ENCODE measurements around the gene FUNDC1. TPM values are rescaled to one million over a fixed set of nuclear protein-coding genes. Genes with fewer than 3 reads are reported as not detected.
A peak's percentile ranks its signal among the peaks of the same experiment; 100 is the strongest.
"Not testable (repeated sequence)": the region's sequence is repeated elsewhere in the genome, so short reads cannot be mapped to it uniquely, and the experiment has no call there.

The FUNDC1 gene
- total and polyA plus RNA-seq, 3 donors from 2014 or later, result 21.0 to 23.1 (median 21.9) TPM

- 68 to 80% methylated on average over 2 of the region's 2 CpGs for WGBS, 2 donors
- H3K9me3 ChIP-seq, result no peaks in the 10 kb centered on the region
- H3K4me3 ChIP-seq, result no peak overlapping the region
- H3K27ac ChIP-seq, result no peak overlapping the region
- TF ChIP-seq POLR2A (IDR thresholded peaks at IDR 0.05) (no peak), CTCF (IDR thresholded peaks at IDR 0.05) (no peak)
- intact Hi-C loops (cut with DNase I; ENCODE audit: low total_unique reads), result no loop called here
- no peaks in the 10 kb centered on the region for H3K36me3 ChIP-seq (ENCODE audit: low read depth, missing control alignments)
- DNase-seq, result peak; percentile 14
- H3K27me3 ChIP-seq, result no peaks in the 10 kb centered on the region
- H3K4me1 ChIP-seq, result no peaks in the 10 kb centered on the region
Measured at GRCh38 chrX:44570522-44570921, 27.9 kb upstream of the FUNDC1 start.

GRCh38 chrX:44569122-44569521 lies 26.5 kb upstream of the FUNDC1 start:
- no peak for TF ChIP-seq CTCF (IDR thresholded peaks at IDR 0.05)
- TF ChIP-seq POLR2A (IDR thresholded peaks at IDR 0.05), result no peak
- 93 to 100% methylated on average over 1 of the region's 1 CpG for WGBS, 2 donors
- Histone ChIP-seq H3K36me3 (ENCODE audit: low read depth, missing control alignments) (no peaks in the 10 kb centered on the region), H3K4me3 (no peak overlapping the region), H3K4me1 (no peaks in the 10 kb centered on the region), H3K27me3 (no peaks in the 10 kb centered on the region), H3K9me3 (no peaks in the 10 kb centered on the region), H3K27ac (no peak overlapping the region)
- intact Hi-C loops (cut with DNase I; ENCODE audit: low total_unique reads), result no loop called here
- no peak for DNase-seq

DNA sequence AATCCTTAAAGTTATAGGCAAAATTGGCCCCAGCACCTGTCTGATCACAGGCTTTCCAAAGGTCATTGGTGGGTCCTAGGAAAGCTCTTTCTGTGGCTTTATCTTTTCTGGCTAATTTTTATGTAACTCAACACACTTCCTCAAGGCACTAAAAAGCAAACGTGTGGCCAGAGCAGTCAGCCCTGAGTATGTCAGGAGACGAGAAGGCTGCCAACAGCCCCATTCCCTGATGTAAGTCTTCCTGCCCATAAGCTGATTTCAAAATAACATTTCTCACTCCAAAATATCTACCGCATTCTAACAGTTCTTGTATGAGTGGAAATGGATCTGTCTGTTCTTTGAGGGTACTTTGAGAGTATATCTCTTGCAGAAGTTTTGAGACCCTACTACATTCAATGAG lies 25.5 kb upstream of the FUNDC1 start:
- no peaks in the 10 kb centered on the region for H3K27me3 ChIP-seq
- no peaks in the 10 kb centered on the region for H3K4me1 ChIP-seq
- TF ChIP-seq CTCF (IDR thresholded peaks at IDR 0.05) (no peak), POLR2A (IDR thresholded peaks at IDR 0.05) (no peak)
- no peaks in the 10 kb centered on the region for H3K9me3 ChIP-seq
- WGBS, 2 donors, result 67 to 79% methylated on average over 3 of the region's 3 CpGs
- no peak for DNase-seq
- no peak overlapping the region for H3K27ac ChIP-seq
- H3K4me3 ChIP-seq, result no peak overlapping the region
- intact Hi-C loops (cut with DNase I; ENCODE audit: low total_unique reads), result no loop called here
- H3K36me3 ChIP-seq (ENCODE audit: low read depth, missing control alignments), result no peaks in the 10 kb centered on the region

DNA sequence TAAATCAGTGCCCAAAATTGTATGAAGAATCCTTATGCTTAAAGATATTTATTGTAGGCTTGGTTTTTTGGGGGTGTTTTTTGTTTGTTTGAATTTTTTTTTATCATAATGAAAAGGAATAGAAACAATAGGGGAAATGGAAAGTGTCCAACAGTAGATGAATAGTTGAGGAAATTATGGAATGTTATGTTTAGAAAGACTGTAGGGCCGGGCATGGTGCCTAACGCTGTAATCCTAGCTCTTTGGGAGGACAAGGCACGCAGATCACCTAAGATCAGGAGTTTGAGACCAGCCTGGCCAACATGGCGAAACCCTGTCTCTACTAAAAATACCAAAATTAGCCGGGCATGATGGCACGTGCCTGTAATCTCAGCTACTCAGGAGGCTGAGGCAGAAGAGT lies 19.2 kb upstream of the FUNDC1 start:
- H3K36me3 ChIP-seq (ENCODE audit: low read depth, missing control alignments); H3K27me3 ChIP-seq; DNase-seq; H3K27ac ChIP-seq; H3K4me3 ChIP-seq; H3K4me1 ChIP-seq; H3K9me3 ChIP-seq; intact Hi-C loops (cut with DNase I; ENCODE audit: low total_unique reads): not testable (repeated sequence)
- WGBS, 2 donors, result 65 to 85% methylated on average over 6 of the region's 6 CpGs

DNA sequence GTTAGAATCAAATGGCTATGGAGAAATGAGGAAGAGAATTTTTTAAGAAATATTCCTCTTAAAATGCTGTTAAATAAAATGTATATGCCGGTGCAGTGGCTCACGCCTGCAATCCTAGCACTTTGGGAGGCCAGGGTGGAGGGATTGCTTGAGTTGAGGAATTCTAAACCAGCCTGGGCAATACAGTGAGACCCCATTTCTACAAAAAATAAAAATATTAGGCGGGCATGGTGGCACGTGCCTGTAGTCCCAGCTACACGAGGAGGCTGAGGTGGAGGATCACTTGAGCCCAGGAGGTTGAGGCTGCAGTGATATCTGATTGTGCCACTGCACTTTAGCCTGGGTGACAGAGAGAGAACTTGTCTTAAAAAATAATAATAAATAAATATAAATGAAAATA lies 7.9 kb upstream of the FUNDC1 start:
- Histone ChIP-seq H3K4me1 (no peaks in the 10 kb centered on the region), H3K27ac (no peak overlapping the region), H3K36me3 (ENCODE audit: low read depth, missing control alignments) (no peaks in the 10 kb centered on the region), H3K4me3 (no peak overlapping the region), H3K9me3 (no peaks in the 10 kb centered on the region), H3K27me3 (no peaks in the 10 kb centered on the region)
- WGBS, 2 donors, result 94 to 97% methylated on average over 5 of the region's 5 CpGs
- intact Hi-C loops (cut with DNase I; ENCODE audit: low total_unique reads), result no loop called here
- TF ChIP-seq POLR2A (IDR thresholded peaks at IDR 0.05) (no peak), CTCF (IDR thresholded peaks at IDR 0.05) (no peak)
- no peak for DNase-seq

DNA sequence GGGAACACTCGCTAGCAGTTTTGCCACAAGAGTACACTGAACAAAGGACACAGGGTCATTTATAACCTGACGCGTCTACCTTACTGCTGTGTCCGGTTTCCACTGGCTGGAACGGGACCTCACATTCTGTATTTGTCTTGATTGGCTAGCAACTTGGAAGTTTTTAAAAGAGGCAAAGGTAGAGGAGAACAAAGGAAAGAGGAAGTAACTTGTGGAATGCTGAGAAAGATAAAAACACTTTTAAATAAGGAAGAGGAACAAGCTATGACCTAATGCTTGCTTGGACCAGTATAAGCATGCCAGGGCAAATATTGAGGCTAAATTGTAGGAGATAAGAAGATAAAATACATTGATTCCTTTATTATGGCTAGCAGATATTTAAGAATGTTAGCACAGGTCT lies 2.8 kb upstream of the FUNDC1 start:
- DNase-seq; H3K9me3 ChIP-seq; H3K27ac ChIP-seq; intact Hi-C loops (cut with DNase I; ENCODE audit: low total_unique reads); H3K4me1 ChIP-seq; H3K4me3 ChIP-seq; H3K27me3 ChIP-seq; H3K36me3 ChIP-seq (ENCODE audit: low read depth, missing control alignments): not testable (repeated sequence)
- 69 to 89% methylated on average over 5 of the region's 5 CpGs for WGBS, 2 donors
